Progenitor cell of endocrine pancreas (in vitro differentiated cells): ENCODE results near the gene ARL4C. TPM values are rescaled to one million over a fixed set of nuclear protein-coding genes. Genes with fewer than 3 reads are reported as not detected.

Experiments
- DNase-seq: peaks from one replicate; pipeline ENCODE4 v3.0.0; 2021; ENCODE audit warnings: low spot score; ENCODE audit not compliant: unreplicated experiment
- H3K27ac Mint-ChIP-seq: 2 replicates; pipeline ENCODE4 v1.8.0; 2021; ENCODE audit warnings: mild to moderate bottlenecking, moderate library complexity, mixed read lengths
- H3K27me3 Mint-ChIP-seq: 2 replicates; pipeline ENCODE4 v1.8.0; 2021; ENCODE audit warnings: mixed read lengths
- H3K36me3 Mint-ChIP-seq: 2 replicates; pipeline ENCODE4 v1.8.0; 2022; ENCODE audit warnings: mixed read lengths; ENCODE audit not compliant: insufficient read depth
- H3K4me1 Mint-ChIP-seq: 2 replicates; pipeline ENCODE4 v1.8.0; 2021; ENCODE audit warnings: low read depth, mixed read lengths
- H3K4me3 Mint-ChIP-seq: 2 replicates; pipeline ENCODE4 v1.8.0; 2021; ENCODE audit warnings: low read depth, mild to moderate bottlenecking, moderate library complexity, mixed read lengths
- H3K9me3 Mint-ChIP-seq: 2 replicates; pipeline ENCODE4 v1.8.0; 2021; ENCODE audit warnings: low read depth, mixed read lengths
- CTCF ChIP-seq: fragments of 200-600 bp; sonication (generic); IDR thresholded peaks from one replicate; pipeline ENCODE4 v1.5.0; 2021; ENCODE audit warnings: antibody characterized with exemption, mild to moderate bottlenecking; ENCODE audit not compliant: unreplicated experiment
- total RNA-seq: library from RNA; stranded (reverse); gene quantifications from 2 replicates; pipeline ENCODE4 v1.2.1, GENCODE V29; 2021

Gene ARL4C
- total RNA-seq, 1 donor from 2014 or later, result 39.9 TPM

GRCh38 chr2:234526711-234527110 lies 29.8 kb upstream of the ARL4C start:
- H3K36me3 Mint-ChIP-seq, result no peaks in the 10 kb centered on the region
- TF ChIP-seq CTCF, result no peak
- no peak overlapping the region for H3K4me3 Mint-ChIP-seq
- no peak overlapping the region for H3K27ac Mint-ChIP-seq
- no peaks in the 10 kb centered on the region for H3K4me1 Mint-ChIP-seq
- no peak for DNase-seq
- peaks cover 6% of the 10 kb centered on the region for H3K9me3 Mint-ChIP-seq
- H3K27me3 Mint-ChIP-seq, result peaks cover 7% of the 10 kb centered on the region

DNA sequence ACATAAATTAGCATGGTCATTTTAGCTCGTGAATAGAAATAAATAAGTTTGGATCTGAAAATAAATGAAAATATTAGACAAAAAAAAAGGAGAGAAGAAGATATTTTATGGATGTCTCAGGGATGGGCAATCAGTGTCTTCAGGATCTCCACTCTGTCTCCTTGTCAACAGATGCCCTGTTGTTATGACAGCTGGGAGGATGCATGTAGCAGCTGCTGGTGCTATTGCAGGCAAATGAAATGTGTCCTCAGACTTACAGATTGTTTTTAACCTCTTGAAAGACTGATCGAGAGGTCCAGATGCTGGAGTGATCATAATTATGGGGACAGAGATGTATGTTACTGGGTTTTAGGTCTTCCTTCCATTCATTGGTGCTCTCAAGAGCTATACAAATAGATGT lies 24.7 kb upstream of the ARL4C start:
- H3K36me3 Mint-ChIP-seq, result no peaks in the 10 kb centered on the region
- peaks cover 3% of the 10 kb centered on the region for H3K9me3 Mint-ChIP-seq

GRCh38 chr2:234518986-234519642 lies 22.2 kb upstream of the ARL4C start:
- H3K4me3 Mint-ChIP-seq, result no peak overlapping the region

More for the DNA sequence above, 24.7 kb upstream of the ARL4C start:
- H3K27me3 Mint-ChIP-seq, result no peaks in the 10 kb centered on the region
- H3K4me1 Mint-ChIP-seq, result no peaks in the 10 kb centered on the region
- TF ChIP-seq CTCF, result no peak
- H3K4me3 Mint-ChIP-seq, result no peak overlapping the region
- no peak overlapping the region for H3K27ac Mint-ChIP-seq
- DNase-seq, result no peak

GRCh38 chr2:234517971-234518370 lies 21.1 kb upstream of the ARL4C start:
- Mint-ChIP-seq H3K36me3 (no peaks in the 10 kb centered on the region), H3K4me1 (no peaks in the 10 kb centered on the region), H3K9me3 (no peaks in the 10 kb centered on the region), H3K27me3 (no peaks in the 10 kb centered on the region), H3K27ac (no peak overlapping the region), H3K4me3 (no peak overlapping the region)
- no peak for DNase-seq
- no peak for TF ChIP-seq CTCF

More at GRCh38 chr2:234518986-234519642, 22.2 kb upstream of the ARL4C start:
- Mint-ChIP-seq H3K27me3 (no peaks in the 10 kb centered on the region), H3K36me3 (no peaks in the 10 kb centered on the region), H3K4me1 (no peaks in the 10 kb centered on the region), H3K27ac (peak overlapping the region; percentile 29), H3K9me3 (no peaks in the 10 kb centered on the region)
- DNase-seq, result no peak
- TF ChIP-seq CTCF, result no peak

GRCh38 chr2:234514873-234515638 lies 18.2 kb upstream of the ARL4C start:
- no peak overlapping the region for H3K27ac Mint-ChIP-seq

More at GRCh38 chr2:234514873-234515638, 18.2 kb upstream of the ARL4C start:
- Mint-ChIP-seq H3K4me1 (no peaks in the 10 kb centered on the region), H3K27me3 (no peaks in the 10 kb centered on the region), H3K4me3 (no peak overlapping the region), H3K9me3 (no peaks in the 10 kb centered on the region), H3K36me3 (no peaks in the 10 kb centered on the region)
- no peak for DNase-seq
- TF ChIP-seq CTCF, result no peak
